Measurements from ENCODE around the gene TECPR2.

TECPR2 gene

GRCh38 chr14:102454711-102455110 is 92.0 kb downstream of the TECPR2 start:
- no peak for TF ChIP-seq CTCF (IDR thresholded peaks at IDR 0.05; ENCODE audit: extremely low read depth, missing control alignments)
- DNase-seq (ENCODE audit: low spot score): no peak

GRCh38 chr14:102457509-102457908 is 94.8 kb downstream of the TECPR2 start:
- TF ChIP-seq CTCF (IDR thresholded peaks at IDR 0.05; ENCODE audit: extremely low read depth, missing control alignments): no peak
- DNase-seq (ENCODE audit: low spot score): no peak

GRCh38 chr14:102461490-102462338 is 99.0 kb downstream of the TECPR2 start:
- TF ChIP-seq CTCF (IDR thresholded peaks at IDR 0.05; ENCODE audit: extremely low read depth, missing control alignments): no peak
- DNase-seq (ENCODE audit: low spot score): no peak

- TF ChIP-seq CTCF (IDR thresholded peaks at IDR 0.05; ENCODE audit: extremely low read depth, missing control alignments): no peak
- no peak for DNase-seq (ENCODE audit: low spot score)
These were observed 99.7 kb downstream of the TECPR2 start for GRCh38 chr14:102462391-102462790.

GRCh38 chr14:102464006-102464405 is 101.3 kb downstream of the TECPR2 start:
- DNase-seq (ENCODE audit: low spot score): no peak
- TF ChIP-seq CTCF (IDR thresholded peaks at IDR 0.05; ENCODE audit: extremely low read depth, missing control alignments): no peak

- no peak for TF ChIP-seq CTCF (IDR thresholded peaks at IDR 0.05; ENCODE audit: extremely low read depth, missing control alignments)
- DNase-seq (ENCODE audit: low spot score): no peak
These were observed 102.2 kb downstream of the TECPR2 start for GRCh38 chr14:102464846-102465341.

GRCh38 chr14:102469261-102469660 is 106.5 kb downstream of the TECPR2 start:
- no peak for DNase-seq (ENCODE audit: low spot score)

More at GRCh38 chr14:102469261-102469660, 106.5 kb downstream of the TECPR2 start:
- no peak for TF ChIP-seq CTCF (IDR thresholded peaks at IDR 0.05; ENCODE audit: extremely low read depth, missing control alignments)
